Subcutaneous adipose tissue (tissue), 4 donors: ENCODE results near the gene NKAIN1. TPM values are rescaled to one million over a fixed set of nuclear protein-coding genes. Genes with fewer than 3 reads are reported as not detected.

Source experiments
- CTCF ChIP-seq: fragments of 450-650 bp; IDR thresholded peaks from one replicate; pipeline ENCODE4 v1.5.1; 2016; ENCODE audit warnings: low read depth, mild to moderate bottlenecking, control low read depth, antibody characterized with exemption, moderate library complexity
- total RNA-seq, 4 donors: library from RNA; depleted of rRNA; stranded (reverse); fragments of >200 nt; gene quantifications; one replicate each; pipeline ENCODE4 v1.1.0, GENCODE V29; 2016

NKAIN1 gene
- total RNA-seq, 4 donors from 2014 or later: not detected

- no peak for TF ChIP-seq CTCF
Measured at GRCh38 chr1:31261916-31262315, 22.2 kb upstream of the NKAIN1 start.

- TF ChIP-seq CTCF: no peak
Measured at GRCh38 chr1:31259746-31260145, 20.1 kb upstream of the NKAIN1 start.

GRCh38 chr1:31258581-31258980 lies 18.9 kb upstream of the NKAIN1 start:
- no peak for TF ChIP-seq CTCF

- TF ChIP-seq CTCF: no peak
Measured at GRCh38 chr1:31257213-31257612, 17.5 kb upstream of the NKAIN1 start.

GRCh38 chr1:31249854-31250253 lies 10.2 kb upstream of the NKAIN1 start:
- TF ChIP-seq CTCF: no peak

- TF ChIP-seq CTCF: no peak
Measured at GRCh38 chr1:31248276-31248675, 8.6 kb upstream of the NKAIN1 start.

- TF ChIP-seq CTCF: no peak
Measured at GRCh38 chr1:31244326-31244725, 4.6 kb upstream of the NKAIN1 start.
